Neural cell (in vitro differentiated cells): ENCODE measurements around the gene ORM1.

Experiments
- EZH2 ChIP-seq: fragments of 200-600, 300-800 bp; shearing (Covaris generic), sonication (generic); IDR thresholded peaks from 2 replicates; pipeline ENCODE4 v1.6.1; 2014; ENCODE audit warnings: antibody characterized with exemption, low read length, borderline replicate concordance, mild to moderate bottlenecking; ENCODE audit not compliant: insufficient read depth, poor library complexity, severe bottlenecking
- RAD21 ChIP-seq: fragments of 450-650 bp; conservative IDR thresholded peaks from 2 replicates; pipeline ENCODE4 v1.6.1; 2014; ENCODE audit warnings: antibody characterized with exemption, mild to moderate bottlenecking, moderate library complexity
- TF ChIP-seq, protein P1 (sequence below): fragments of 450-650 bp; IDR thresholded peaks from 2 replicates; pipeline ENCODE4 v1.5.1; 2014; ENCODE audit warnings: antibody characterized with exemption, mild to moderate bottlenecking, moderate library complexity; ENCODE audit not compliant: poor library complexity, severe bottlenecking

DNA sequence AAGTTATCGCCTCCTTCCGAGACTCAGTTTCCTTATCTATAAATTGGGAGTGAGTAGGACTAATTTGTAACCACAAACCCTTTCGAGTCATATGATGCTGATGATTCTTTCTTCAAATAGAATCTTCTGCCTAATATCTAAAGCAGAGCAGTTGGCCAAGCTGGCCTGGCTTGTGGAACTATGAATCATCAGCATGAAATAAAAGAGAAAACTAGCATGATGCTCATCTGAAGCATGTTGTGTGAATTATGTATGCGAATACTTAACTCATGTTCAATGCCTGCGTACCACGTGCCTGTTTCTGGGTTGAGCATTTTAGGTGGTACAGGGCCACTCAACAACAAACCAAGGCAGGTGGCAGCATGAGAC, 15.0 kb upstream of the ORM1 start:
- TF ChIP-seq RAD21: no peak
- TF ChIP-seq, protein P1, sequence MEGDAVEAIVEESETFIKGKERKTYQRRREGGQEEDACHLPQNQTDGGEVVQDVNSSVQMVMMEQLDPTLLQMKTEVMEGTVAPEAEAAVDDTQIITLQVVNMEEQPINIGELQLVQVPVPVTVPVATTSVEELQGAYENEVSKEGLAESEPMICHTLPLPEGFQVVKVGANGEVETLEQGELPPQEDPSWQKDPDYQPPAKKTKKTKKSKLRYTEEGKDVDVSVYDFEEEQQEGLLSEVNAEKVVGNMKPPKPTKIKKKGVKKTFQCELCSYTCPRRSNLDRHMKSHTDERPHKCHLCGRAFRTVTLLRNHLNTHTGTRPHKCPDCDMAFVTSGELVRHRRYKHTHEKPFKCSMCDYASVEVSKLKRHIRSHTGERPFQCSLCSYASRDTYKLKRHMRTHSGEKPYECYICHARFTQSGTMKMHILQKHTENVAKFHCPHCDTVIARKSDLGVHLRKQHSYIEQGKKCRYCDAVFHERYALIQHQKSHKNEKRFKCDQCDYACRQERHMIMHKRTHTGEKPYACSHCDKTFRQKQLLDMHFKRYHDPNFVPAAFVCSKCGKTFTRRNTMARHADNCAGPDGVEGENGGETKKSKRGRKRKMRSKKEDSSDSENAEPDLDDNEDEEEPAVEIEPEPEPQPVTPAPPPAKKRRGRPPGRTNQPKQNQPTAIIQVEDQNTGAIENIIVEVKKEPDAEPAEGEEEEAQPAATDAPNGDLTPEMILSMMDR: no peak
- TF ChIP-seq EZH2: no peak
